DMS53 treated with DMSO at 0.1 percent for 48 hours (cell line): ENCODE data around the gene PTCSC3.

Experiments
- DNase-seq: peaks from one replicate; lab custom pipeline; 2025; ENCODE audit not compliant: unreplicated experiment; lab: John Stamatoyannopoulos, UW

Gene PTCSC3

DNA sequence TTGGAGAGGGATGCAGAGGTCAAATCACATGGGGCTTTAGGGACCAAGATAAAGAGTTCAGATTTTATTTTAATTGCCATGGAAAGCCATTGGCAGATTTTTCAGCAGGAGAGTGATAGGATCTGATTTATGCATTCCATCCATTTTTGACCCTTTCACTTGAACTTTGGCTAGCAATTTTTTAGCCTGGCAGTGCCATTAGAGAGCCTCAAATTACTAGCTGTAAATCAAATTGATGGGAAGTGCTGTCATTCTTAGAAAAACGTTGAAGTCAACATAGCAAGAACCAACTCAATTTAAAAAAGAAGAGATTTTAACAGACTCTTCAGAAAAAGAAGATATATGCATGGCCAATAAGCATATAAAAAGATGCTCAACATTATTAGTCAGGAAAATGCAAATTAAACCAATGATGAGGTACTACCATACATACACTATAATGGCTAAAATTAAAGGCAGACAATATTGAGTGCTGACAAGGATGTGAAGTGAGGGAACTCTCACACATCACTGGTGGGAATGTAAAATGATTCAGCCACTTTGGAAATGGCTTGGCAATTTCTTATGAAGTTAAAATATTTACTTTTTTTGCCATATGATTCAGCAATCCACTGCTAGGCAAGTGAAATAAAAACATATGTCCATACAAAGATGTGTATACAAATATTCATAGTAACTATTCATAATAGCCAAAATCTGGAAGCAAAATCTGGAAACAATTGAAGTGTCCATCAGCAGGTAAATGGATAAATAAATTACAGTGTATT lies 89.7 kb downstream of the PTCSC3 start:
- DNase-seq, result no peak

DNA sequence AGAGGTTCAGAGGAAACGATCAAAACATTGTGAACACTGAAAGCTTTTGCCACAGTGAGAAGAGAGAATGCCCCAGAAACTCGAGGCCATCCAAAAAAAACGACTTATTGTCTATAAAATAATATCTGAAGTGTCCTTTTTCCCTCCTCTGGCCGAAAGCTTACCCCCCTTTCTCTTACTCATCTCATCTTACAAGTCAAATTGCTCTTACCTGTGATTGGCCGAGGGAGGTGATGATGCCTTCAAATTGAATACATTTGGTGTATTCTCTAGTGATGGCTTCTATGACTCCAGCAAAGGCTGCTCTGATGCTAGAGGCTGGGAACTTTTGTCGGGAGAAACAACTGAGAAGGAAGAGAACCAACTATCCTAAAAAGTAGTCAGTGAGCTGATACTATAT lies 90.7 kb downstream of the PTCSC3 start:
- DNase-seq, result no peak
